ENCODE data around the gene ATXN10.

DNA sequence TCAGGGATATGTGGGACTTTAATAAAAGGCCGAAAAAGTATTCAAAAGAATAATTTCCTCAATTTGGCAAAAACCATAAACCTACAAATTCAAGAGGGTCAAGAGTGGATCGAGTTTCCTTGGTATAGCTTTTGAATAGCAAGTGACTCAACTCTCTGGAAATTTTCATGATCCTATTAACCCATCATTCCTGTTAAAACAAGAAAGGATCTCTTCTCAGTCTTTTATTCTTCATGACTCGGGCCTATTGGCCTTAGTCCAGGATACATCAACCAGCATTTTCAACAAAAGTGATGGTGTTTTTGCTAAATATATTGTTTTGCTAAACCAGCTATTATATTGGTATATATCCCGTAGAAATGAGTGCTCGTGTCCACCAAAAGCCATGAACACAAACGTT, 110.3 kb downstream of the ATXN10 start:
- no peak for TF ChIP-seq EZH2 (IDR thresholded peaks at IDR 0.05; ENCODE audit: borderline replicate concordance, low read depth, low read length, severe bottlenecking)
- TF ChIP-seq, protein P1, sequence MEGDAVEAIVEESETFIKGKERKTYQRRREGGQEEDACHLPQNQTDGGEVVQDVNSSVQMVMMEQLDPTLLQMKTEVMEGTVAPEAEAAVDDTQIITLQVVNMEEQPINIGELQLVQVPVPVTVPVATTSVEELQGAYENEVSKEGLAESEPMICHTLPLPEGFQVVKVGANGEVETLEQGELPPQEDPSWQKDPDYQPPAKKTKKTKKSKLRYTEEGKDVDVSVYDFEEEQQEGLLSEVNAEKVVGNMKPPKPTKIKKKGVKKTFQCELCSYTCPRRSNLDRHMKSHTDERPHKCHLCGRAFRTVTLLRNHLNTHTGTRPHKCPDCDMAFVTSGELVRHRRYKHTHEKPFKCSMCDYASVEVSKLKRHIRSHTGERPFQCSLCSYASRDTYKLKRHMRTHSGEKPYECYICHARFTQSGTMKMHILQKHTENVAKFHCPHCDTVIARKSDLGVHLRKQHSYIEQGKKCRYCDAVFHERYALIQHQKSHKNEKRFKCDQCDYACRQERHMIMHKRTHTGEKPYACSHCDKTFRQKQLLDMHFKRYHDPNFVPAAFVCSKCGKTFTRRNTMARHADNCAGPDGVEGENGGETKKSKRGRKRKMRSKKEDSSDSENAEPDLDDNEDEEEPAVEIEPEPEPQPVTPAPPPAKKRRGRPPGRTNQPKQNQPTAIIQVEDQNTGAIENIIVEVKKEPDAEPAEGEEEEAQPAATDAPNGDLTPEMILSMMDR (IDR thresholded peaks at IDR 0.05; ENCODE audit: borderline replicate concordance, extremely low read depth, low read length, poor library complexity, severe bottlenecking): no peak
